Posterior vena cava (tissue), 2 donors: ENCODE results near the gene MSRB1. TPM values are rescaled to one million over a fixed set of nuclear protein-coding genes. Genes with fewer than 3 reads are reported as not detected.
"Not testable (repeated sequence)": the region's sequence is repeated elsewhere in the genome, so short reads cannot be mapped to it uniquely, and the experiment has no call there.

Source experiments
- DNase-seq: peaks from one replicate; pipeline ENCODE4 v3.0.0-alpha.2; 2020; ENCODE audit warnings: low spot score
- intact Hi-C, 2 donors: fragments of 100-400 bp; cut with DNase I; formaldehyde crosslinking; loops; one replicate each; pipeline versions ENCODE4 v1.14.1 to v1.14.2; 2022 to 2023
- total RNA-seq, 2 donors: library from RNA; stranded (reverse); fragmentation: NEBNext Ultra II Directional; extraction: Animal tissue kit (Norgen Biotek cat#: 25700); gene quantifications; one replicate each; pipeline ENCODE4 v1.2.1, GENCODE V29; 2021
- donor health status: DM: yes; HTN: yes; CAD: no.
- donor health status: DM: yes; HTN: yes; CAD: no.

The MSRB1 gene
- total RNA-seq, 2 donors from 2014 or later, result 61.4 to 70.0 TPM

DNA sequence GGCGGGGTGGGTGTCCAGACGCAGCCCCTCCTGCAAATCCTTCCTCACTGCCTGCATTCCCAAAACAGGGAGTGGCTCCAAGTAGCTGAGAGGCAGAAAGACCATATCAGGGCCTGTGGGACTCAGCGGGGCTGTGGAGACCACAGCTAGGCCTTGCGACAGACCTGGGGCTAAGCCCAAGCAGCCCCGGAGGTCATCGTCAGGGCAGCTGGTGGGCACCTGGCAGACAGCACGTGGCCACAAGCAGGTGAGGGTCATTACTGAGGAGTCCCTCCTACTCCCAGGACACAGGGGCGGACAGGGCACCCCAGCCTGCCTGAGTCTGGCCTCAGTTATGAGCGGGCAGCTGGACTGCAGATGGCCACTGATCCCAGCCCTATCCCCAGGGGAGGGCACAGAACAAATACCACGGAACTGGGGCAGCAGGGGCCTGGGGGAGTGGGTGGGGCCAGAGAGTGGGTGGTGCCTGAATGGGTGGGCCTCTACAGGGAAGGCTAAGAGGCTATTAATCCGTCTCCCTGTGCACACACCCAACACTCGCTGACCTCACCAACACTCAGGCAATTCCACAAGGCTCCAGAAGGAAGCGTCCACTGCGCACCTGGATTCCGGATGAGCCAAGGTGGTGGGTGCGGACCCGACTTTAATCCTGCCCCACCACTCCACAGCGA lies 33.3 kb downstream of the MSRB1 start:
- intact Hi-C loops, result no loop called here
- DNase-seq, result no peak

DNA sequence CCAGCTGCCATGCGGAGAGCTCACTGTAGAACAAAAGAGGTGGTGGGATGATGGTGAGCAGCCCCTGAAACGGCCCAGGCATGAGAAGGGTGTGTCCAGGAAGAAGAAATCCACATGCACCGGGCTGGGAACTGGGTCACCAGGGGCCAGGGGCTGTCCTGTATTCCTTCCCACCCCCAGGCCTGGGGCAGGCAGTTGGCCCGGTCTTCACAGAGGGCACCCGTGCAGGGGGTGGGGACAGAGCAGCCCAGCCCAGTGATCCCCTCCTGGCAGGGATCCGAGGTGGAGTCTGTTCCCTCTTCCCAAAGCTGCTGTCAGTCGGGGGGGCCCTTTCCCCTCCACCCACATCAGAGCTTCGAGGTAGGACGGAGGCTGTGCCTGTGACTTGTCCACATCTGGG lies 34.0 kb downstream of the MSRB1 start:
- intact Hi-C loops, result no loop called here
- DNase-seq, result no peak

DNA sequence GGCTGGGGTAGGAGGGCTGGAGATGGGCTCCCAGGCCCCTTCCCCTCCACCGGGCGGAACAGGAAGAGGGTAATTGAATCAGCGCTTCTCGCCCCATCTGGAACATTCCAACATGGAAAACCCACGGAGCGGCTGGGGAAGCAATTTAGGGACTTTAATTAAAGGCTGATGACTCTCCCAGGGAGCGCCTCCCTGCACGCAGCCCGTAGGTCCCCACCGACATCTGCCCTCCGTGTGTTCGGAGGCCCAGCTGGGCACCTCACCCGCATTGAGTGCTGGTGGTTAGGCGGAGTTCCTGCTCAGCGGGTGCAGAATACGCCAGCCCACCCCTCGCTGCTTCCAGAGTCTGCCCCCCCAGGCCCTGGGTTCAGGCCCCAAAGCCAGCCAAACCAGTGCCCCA lies 34.8 kb downstream of the MSRB1 start:
- no peak for DNase-seq
- intact Hi-C loops, result no loop called here

DNA sequence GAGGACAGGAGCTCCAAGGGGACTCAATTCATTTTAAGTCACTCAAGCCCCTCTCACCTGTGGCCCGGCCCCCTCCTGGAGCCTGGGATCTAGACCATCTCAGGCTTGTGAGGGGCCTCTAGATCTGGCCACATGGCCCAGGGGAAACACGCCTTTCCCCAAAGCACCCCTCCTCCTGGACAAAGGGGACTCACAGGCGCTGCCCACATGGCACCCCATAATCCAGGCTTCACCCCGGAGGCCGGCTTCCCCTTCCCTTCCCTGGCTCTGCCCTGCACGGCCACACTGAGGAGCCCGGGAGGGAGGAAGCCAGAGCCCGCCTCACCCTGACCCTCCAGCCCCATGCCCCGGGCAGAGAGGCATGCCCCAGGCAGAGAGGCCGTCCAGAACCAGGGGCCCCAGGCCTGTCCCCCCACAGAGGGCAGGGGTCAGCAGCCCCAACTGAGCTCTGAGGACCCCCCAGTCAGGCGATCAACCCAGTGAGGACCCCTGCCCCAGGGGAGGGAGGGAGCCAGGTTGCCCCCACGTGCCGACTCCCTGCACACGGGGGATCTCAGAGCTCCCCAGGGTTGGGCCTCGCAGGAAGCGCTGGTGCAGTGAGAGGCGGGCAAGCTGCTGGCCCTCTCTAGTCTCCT lies 35.7 kb downstream of the MSRB1 start:
- no peak for DNase-seq
- intact Hi-C loops, result no loop called here

DNA sequence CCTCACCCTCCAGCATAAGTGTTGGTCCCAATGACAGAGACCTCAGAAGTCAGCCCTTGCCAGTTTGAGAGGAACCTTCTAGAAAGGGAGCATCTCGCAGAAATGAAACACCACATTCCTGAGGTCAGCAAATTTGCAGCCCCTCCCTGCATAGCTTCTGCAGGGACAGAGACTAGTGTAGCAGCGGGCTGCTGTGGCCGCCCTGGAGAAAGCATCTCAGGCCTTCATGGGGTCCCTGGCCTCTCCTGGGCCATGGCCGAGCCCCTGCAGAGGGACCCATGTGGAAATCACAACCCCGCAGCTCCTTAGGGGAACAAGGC lies 36.2 kb downstream of the MSRB1 start:
- intact Hi-C loops, result no loop called here
- no peak for DNase-seq

DNA sequence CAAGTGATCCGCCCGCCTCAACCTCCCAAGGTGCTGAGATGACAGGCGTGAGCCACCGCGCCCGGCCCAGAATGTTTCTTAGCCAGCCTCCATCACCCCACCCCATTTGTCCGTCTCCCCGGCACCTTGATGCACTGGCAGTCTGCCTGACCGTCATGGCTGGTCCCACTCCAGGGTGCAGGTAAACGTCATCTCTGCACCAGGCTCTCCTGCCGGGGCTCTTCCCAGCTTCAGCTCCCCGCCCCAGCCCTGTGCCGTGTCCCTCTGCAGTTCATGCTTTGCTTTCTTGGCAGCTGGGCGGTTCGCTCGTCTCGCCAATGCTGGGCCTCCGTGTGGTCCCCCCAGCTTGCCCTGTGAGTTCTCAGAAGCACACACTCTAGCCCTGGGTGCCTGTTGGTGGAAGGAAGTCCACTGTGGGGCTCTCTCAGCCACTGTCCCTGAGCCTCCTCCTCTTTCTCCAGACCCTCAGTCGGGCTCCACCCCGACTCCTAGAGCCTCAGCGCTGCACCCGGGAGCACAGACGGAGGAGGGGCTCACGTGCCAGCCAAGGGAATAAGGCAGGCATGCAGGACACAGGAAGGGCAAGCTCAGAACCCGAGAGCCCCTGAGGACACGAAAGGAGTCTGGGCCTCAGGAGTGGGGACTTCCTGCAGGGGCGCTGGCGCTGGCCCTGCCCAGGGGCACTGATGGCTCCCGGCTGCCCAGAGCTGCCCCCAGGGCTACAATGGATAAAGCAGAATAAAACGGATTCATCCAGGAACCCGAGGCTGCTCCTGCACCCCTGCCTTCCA lies 36.7 kb downstream of the MSRB1 start:
- intact Hi-C loops, result no loop called here
- no peak for DNase-seq

DNA sequence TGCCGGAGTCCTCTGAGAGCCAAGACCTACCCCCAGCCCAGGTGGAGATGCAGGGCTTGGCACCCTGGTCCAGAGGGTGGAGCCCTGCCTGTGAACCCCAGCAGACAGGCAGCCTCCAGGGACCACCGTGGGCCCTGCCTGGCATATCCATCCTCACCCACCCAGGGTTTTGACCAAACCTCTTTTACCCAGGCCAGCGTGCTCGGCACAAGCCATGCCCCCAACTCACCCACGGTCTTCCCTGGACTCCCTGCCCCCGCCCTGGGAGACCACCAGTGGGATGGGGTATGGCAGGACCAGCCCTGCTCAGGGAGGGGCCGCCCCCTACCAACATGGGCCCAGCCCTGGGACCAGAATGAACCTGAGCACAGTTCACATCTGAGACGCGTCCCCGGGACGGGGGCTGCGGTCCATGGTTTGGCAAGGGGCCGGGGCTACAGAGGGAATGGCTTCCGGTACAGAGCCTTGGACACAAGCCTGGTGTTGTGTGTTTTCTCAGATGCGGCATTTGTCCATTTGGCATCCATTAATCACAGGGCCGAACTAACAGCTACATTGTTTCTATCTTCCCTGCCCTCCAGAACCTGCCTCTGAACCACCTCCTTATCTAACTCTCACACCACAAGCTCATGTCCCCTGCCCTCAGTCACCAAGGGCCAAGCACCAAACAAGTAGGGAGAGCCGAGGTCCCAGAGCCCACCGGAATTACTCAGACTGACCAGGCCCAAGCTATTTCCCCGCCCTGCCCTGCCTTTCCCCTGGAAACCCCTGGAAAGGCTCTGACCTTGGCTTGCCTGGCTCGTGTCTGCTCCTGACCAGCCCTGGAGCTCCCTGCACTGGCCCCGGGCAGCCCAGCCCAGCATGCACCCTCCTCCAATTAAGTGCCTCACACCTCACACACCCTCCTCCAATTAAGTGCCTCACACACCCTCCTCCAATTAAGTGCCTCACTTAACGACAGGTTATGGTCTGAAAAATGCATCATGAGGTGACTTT lies 38.9 kb downstream of the MSRB1 start:
- DNase-seq, result no peak
- intact Hi-C loops, result no loop called here

DNA sequence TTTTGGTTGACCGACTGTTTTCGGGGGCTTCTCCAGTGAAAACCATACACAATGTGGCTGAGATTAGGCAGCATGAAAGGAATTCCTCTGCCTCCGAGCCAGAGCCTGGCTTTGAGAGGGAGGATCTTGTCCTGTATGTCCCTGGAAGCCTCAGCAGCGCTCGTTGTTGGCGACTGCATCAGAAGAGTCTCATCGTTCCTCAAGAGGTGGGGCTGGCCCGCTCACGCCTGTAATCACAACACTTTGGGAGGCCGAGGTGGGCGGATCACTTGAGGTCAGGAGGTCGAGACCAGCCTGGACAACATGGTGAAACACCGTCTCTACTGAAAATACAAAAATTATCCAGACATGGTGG lies 39.8 kb downstream of the MSRB1 start:
- no peak for DNase-seq
- intact Hi-C loops, result no loop called here

DNA sequence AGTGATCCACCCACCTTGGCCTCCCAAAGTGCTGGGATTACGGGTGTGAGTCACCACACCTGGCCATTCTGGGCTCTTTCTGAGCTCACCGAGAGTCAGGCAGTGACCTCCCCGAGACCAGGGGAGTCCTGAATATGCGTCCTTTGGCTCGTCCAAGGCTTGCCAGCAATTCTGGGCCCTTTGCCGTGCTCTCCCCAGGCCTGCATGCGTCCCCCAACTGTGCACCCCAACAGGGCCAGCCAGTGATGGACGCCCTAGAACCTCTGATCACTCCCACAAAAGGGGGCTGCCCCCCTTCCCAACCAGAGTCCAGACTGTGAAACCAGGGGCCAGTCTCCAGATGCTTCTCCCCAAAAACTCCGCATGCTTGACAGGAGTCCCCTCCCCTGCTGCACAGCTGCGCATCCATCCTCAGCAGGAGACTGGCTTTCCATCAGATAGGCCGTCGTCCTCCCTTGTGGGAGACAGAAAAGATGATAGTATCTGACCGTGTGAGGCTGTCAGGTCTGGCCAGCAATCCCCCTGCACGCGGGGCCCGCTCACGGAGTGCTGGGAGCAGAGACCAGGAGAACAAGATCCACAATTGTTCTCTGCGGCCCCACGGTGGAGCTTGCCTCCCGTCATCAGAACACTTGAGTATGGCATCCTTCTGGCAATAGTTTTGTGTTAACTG lies 40.3 kb downstream of the MSRB1 start:
- intact Hi-C loops, result no loop called here
- no peak for DNase-seq

DNA sequence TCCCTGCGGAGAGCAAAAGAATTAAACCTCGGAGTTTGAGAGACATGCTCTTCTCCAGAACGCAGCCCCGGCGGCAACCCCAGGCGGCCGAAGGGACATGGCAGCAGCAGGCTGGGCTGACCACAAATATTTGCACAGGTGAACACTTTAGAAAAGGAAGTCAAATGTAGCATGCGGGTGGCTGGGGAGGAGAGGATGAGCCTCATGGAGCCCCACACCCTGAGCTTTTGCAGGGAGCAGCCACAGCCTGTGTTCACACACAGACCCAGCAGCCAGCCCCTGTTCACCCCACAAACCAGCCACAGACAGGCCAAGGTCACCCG lies 42.6 kb downstream of the MSRB1 start:
- intact Hi-C loops, result no loop called here
- DNase-seq, result no peak

DNA sequence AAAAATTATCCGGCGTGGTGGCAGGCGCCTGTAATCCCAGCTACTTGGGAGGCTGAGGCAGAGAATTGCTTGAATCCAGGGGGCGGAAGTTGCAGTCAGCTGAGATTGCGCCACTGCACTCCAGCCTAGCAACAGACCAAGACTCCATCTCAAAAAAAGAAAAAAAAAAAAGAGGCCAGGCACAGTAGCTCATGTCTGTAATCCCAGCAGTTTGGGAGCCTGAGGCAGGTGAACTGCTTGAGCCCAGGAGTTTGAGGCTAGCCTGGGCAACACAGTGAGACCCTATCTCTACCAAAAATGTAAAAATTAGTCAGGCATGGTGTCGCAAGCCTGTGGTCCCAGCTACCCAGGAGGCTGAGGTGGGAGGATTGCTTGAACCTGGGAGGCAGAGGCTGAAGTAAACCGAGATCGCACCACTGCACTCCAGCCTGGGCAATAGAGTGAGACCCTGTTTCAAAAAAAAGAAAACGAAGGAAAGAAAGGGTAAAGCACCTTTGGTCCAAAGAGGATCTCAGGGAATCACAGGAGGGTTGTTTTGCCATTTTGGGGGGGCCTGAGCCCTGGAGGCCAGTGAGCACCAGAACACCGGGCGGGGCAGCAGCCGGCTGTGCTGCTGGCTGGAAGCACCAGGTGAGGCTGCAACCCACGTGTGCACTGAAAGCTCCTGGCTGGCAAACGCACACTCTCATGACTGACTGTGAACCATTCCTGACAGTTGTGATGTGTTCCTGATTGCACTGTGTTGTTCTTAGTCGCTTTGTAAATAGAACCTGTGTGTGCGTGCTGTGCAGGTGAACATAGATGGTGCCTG lies 43.2 kb downstream of the MSRB1 start:
- no peak for DNase-seq
- intact Hi-C loops, result no loop called here

DNA sequence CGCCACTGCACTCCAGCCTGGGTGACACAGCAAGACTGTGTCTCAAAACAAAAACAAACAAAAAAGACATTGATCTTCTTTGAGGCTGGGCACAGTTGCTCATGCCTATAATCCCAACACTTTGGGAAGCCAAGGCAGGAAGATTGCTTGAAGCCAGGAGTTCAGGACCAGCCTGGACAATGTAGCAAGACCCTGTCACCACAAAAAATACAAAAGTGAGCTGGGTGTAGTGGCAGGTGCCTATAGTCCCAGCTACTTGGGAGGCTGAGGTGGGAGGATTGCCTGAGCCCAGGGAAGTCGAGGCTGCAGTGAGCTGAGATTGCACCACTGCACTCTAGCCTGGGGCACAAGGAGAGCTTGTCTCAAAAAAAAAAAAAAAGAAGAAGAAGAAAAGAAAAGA lies 45.3 kb downstream of the MSRB1 start:
- intact Hi-C loops, DNase-seq: not testable (repeated sequence)

DNA sequence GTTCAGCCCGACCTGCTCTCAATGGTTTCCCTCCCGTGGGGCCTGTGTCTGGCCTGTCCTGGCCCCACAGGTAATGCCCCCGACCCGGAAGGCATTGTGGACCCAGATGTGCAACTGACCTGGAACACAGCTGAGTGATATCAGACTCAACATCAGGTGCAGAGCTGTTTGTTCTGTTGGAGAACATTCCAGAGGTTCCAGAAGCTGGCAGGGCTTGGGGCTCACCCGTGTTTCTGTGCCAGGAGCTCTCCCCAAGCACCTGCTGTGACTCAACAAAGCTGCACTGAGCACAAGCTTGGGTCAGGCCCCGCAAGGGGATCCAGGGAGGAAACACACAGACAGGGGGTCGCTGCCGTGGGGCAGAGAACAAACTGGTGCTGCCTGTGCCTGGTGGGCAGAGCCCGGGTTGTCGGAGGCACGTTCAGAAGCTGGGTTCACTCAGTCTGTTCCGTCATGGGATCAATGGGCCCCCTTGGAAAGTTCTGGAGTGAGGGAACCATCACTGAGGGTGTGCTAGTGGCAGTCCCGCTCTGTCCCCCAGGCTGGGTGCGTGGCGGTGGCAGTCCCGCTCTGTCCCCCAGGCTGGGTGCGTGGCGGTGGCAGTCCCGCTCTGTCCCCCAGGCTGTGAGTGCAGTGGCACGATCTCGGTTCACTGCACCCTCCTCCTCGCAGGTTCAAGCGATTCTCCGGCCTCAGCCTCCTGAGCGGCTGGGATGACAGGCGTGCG lies 46.9 kb downstream of the MSRB1 start:
- DNase-seq, result no peak
- intact Hi-C loops, result no loop called here

DNA sequence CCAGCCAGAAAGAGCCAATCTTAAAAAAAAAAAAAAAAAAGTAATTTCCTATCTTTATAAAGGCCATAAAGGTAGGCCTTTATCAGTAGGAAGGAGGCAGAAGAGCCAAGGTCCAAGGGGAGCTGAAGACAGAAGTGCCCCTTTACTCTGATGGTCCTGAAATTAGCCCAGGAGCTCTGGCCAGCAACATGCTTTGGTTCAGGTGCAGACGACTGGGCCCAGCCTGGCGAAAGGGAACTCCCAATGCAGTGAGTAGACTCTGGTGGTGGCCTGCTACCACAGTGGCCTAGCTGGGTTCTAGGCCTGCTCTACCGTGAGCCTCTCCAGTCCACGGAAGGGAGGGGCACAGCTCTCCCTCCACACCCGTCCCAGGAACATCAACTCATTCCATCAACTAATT lies 47.9 kb downstream of the MSRB1 start:
- no peak for DNase-seq
- intact Hi-C loops, result no loop called here

DNA sequence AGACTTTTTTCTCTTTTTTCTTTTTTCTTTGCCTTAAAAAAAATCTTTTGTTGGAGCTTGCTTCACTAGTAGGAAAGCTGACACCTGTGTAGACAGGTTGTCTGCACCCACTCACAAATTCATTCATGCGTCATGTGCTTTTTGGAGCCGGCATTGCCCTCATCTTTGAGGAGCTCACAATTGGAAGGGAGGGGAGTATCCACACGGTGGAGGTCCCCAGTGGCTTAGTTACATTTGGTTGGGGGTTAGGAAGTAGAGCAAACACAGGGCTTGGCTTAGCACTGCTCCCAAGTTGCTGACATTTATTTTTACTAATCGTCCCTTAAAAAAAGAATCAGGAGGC lies 52.3 kb downstream of the MSRB1 start:
- DNase-seq, result no peak
- intact Hi-C loops, result no loop called here

DNA sequence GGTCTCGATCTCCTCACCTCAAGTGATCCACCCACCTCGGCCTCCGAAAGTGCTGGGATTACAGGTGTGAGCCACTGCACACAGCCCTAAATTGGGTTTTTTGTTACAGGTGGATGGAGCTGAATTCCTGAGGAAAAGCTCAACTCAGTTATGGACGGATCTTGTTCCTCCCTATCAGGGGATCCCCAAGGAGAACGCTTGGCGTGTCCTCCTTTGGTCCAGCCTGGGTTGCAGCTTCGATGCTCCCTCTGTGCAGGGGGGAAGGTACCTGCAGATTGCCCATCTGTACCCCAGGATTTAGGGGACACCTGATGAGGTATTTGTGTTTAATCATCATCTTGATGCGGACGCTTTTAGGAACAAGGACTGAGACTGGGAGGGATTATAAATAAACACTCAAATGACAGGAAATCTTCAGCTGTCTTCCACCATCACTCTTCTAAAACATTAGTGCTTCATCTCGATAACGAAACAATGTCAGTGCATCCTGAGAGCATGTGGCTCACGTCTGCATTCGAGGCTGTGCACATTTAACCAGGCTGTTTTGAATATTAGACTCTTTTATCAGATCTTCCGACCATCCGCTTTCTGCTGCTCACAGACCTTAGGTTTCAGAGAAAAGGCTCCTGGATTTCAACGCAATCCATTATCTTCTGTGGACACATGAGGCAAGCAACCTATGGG lies 52.8 kb downstream of the MSRB1 start:
- intact Hi-C loops, result no loop called here
- DNase-seq, result no peak
